ENCODE results near the gene CDKN2D.
A peak's percentile ranks its signal among the peaks of the same experiment; 100 is the strongest.

Gene CDKN2D

GRCh38 chr19:10519421-10519820, 49.4 kb downstream of the CDKN2D start:
- no peak for DNase-seq

- DNase-seq, result peak in 1 of 3 donors; percentile 47
These were observed 50.1 kb downstream of the CDKN2D start for GRCh38 chr19:10518444-10519361.

DNA sequence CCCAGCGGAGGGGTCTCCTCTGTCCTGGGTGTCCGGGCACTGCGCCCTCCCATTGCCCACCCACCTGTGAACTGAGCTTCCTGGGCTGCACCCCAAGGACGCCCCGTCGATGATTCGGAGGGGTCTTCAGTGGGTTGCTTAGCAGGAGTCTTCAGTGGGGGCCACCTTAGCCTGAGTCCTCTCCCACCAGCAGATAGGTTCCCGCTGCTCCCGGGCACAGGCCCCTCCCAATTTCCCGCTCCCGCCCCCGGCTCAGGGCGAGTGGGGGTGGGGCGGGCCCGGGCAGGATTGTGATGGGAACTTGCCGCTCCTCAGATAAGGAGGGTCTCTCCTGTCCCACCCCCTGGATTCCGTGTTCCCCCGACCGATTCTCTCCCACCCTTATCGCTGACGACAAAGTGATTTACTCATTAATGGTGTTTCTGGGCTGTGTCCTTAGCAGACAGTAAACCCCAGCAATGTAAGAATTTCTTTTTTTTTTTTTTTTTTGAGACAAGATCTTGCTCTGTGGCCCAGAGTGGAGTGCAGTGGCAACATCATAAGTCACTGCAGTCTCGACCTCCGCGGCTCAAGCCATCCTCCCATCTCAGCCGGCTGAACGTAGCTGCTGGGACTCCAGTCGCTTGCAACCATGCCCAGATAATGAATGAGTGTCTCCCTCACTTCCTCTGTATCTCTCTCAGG, 50.9 kb downstream of the CDKN2D start:
- DNase-seq, result peak in 2 of 3 donors; percentile 27 to 31

DNA sequence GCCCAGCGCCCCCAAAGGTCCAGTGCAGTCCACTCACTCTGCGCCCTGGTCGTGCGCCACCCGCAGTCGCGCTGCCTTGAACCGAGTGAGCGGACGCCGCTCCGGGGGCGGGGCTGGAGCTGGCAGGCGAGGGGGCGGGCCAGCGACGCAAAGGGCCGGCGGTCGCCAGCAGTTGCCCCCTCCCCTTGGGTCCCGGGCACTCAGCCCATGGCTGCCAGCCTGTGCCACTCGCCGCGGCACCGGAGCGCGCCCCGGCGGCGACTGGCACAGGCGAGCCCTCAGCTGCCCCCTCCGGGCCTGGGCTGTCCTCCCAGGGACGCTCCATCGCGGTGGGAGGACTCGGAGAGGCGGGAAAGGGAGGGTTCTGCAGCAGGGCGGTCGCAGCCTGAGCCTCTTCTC, 51.4 kb downstream of the CDKN2D start, which contains the start of gene S1PR5:
Gene S1PR5 (minus strand): TSS at position 87 of the 399 bp plus-strand sequence. CDS start 2,436 bp downstream, outside the sequence.
- peak in 1 of 3 donors; percentile 35 for DNase-seq

DNA sequence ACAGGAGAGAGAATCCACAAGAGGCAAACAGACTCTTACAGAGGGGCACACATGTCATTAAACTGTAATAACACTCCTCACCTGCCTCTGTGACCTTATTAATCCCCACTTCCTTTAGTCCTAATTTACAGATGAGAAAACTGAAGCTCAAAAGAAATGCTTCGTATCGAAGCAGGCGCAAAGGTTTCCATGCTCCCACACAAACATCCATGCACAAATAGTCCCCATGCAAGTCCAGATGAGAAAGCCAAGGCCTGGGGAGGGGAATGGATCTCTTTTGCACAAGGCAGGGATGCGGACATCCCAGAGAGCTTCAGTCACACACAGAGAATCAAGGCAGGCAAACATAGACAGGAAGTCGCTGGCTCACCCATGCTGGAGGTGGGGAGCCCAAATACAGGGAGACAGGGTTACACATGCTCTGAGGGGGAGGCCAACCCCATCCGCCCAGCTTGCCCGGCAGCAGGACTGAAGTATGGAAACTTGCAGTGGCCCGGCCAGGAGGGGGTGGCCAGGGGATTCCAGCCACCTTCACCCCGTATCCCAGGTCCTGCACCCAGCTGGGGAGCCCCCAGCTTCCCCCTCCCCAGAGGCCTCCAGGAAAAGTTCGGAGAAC, 52.0 kb downstream of the CDKN2D start:
- DNase-seq, result no peak
